ENCODE data around the gene KHNYN. TPM values are rescaled to one million over a fixed set of nuclear protein-coding genes. Genes with fewer than 3 reads are reported as not detected.
A peak's percentile ranks its signal among the peaks of the same experiment; 100 is the strongest.
"Not testable (repeated sequence)": the region's sequence is repeated elsewhere in the genome, so short reads cannot be mapped to it uniquely, and the experiment has no call there.

KHNYN gene
- total RNA-seq, 2 experiments from 2014 or later: 62.5 to 62.9 TPM

DNA sequence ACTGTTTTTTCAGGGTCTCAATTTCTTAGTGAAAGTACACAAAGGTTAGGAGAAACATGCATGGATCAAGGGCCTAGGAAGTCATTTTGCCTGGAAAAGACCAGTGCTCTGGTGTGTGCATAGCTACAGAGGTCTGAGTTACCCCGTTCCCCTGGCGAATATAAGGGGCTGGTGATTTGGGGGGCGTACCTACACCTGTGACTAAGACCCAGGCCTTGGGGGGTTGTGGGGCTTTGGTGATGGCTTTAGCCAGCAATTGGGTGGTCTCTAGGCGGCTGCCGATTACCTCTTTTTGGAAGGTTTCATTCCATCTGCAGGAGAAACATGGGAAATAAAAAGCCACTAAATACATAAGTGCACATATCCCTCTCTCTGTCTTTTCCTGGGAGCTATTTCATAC, 11.7 kb downstream of the KHNYN start:
- Mint-ChIP-seq H3K4me3 (peak overlapping the region; percentile 95), H3K4me1 (ENCODE audit: low read depth) (peaks cover 53% of the 10 kb centered on the region), H3K9me3 (no peaks in the 10 kb centered on the region), H3K27me3 (no peaks in the 10 kb centered on the region), H3K36me3 (peaks cover 37% of the 10 kb centered on the region), H3K27ac (peak overlapping the region; percentile 99)
- CTCF ChIA-PET: interaction anchor here (0.8 to 21.1 kb wide), 7 partner anchors 11 to 195 kb away, joined by 3 to 968 read pairs (median 7); partner anchors contain the start of genes ADCY4, CBLN3, KHNYN and LTB4R
- POLR2A ChIA-PET: interaction anchor here (0.7 to 2.8 kb wide), 8 partner anchors 8 to 199 kb away, joined by 3 to 50 read pairs (median 5); partner anchors contain the start of genes ADCY4, CBLN3, DHRS1 and KHNYN
- no peak for DNase-seq
- intact Hi-C loops (cut with micrococcal nuclease): no loop called here

- no peak for DNase-seq
- POLR2A ChIA-PET: interaction anchor here (0.7 to 2.8 kb wide), 7 partner anchors 9 to 200 kb away, joined by 3 to 50 read pairs (median 6); partner anchors contain the start of genes ADCY4, CBLN3, DHRS1 and KHNYN
- Mint-ChIP-seq H3K36me3 (peaks cover 35% of the 10 kb centered on the region), H3K9me3 (no peaks in the 10 kb centered on the region), H3K4me1 (ENCODE audit: low read depth) (peaks cover 49% of the 10 kb centered on the region), H3K4me3 (peak overlapping the region; percentile 95), H3K27me3 (no peaks in the 10 kb centered on the region), H3K27ac (peak overlapping the region; percentile 99)
- CTCF ChIA-PET: interaction anchor here (0.8 to 21.1 kb wide), 7 partner anchors 11 to 195 kb away, joined by 3 to 968 read pairs (median 7); partner anchors contain the start of genes ADCY4, CBLN3, KHNYN and LTB4R
- intact Hi-C loops (cut with micrococcal nuclease): loop anchor here (1.0 to 2.0 kb wide), 8 partner anchors 11 to 328 kb away; partner anchors contain the start of genes CHMP4A, DCAF11, GMPR2 and IRF9
Measured at GRCh38 chr14:24441904-24442239, 12.1 kb downstream of the KHNYN start.

DNA sequence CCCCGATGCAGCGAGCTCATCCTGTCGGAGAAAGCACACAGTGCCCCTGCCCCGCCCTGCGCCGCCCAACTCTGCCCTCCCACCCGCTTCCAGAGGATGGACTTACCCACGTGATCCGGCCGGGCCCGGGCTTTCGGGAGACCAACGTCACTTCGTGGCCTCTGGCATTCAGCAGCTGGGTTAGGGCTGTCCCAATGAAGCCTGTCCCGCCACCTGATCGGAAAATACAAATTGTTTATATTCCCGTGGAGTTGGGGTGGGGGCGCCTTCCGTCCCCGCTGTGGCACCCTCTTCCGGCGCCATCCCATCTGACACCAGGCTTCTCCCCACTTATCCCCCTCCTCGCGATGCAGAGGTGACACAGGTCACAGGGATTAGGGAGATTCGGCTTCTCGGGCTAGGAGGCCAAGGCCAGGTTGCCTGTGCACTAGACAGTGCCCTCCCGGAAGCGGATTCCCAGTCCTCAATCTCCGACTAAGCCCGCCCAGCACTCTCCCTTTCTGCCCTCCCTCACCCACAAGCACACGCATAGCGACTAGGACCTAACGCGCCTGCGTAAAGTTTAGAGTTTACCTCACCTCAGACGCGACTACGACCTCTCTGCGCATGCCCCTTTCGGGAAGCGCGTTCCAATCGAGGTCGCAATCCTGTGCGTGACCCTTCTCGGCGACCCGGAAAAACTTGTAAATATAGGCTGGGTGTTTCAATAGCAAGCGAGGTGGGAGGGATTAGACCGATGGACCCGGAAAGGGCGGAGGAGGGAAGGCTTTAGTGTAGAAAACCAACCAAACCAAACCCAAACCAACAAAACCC, 12.7 kb downstream of the KHNYN start, which contains the start of gene SDR39U1:
SDR39U1 (minus strand) TSS at position 537 of the 813 bp plus-strand sequence; CDS start at position 530, 7 bp downstream.
- intact Hi-C loops (cut with micrococcal nuclease): loop anchor here (1.0 to 2.0 kb wide), 8 partner anchors 11 to 328 kb away; partner anchors contain the start of genes CHMP4A, DCAF11, GMPR2 and IRF9
- H3K4me1 Mint-ChIP-seq (ENCODE audit: low read depth): peaks cover 43% of the 10 kb centered on the region
- peak within 1 kb of the TSS; percentile 99 for H3K27ac Mint-ChIP-seq
- ChIA-PET CTCF (interaction anchor here (0.8 to 21.1 kb wide), 8 partner anchors 12 to 196 kb away, joined by 3 to 968 read pairs (median 6); partner anchors contain the start of genes ADCY4, CBLN3, CIDEB and KHNYN), POLR2A (interaction anchor here (0.5 to 2.8 kb wide), 9 partner anchors 9 to 231 kb away, joined by 3 to 50 read pairs (median 4); partner anchors contain the start of genes ADCY4, CBLN3, DHRS1 and KHNYN)
- peaks cover 32% of the 10 kb centered on the region for H3K36me3 Mint-ChIP-seq
- no peaks in the 10 kb centered on the region for H3K9me3 Mint-ChIP-seq
- H3K27me3 Mint-ChIP-seq: no peaks in the 10 kb centered on the region
- H3K4me3 Mint-ChIP-seq: peak within 1 kb of the TSS; percentile 95
- peak; percentile 98 for DNase-seq

GRCh38 chr14:24443053-24443665, 13.4 kb downstream of the KHNYN start:
- intact Hi-C loops (cut with micrococcal nuclease): loop anchor here (2.0 kb wide), 1 partner anchor 210 kb away; the partner anchor contains the start of genes GMPR2 and NEDD8
- POLR2A ChIA-PET: interaction anchor here (1.3 to 2.8 kb wide), 3 partner anchors 13 to 231 kb away, joined by 3 to 50 read pairs (median 8); partner anchors contain the start of genes CBLN3 and KHNYN
- CTCF ChIA-PET: interaction anchor here (0.8 to 21.1 kb wide), 3 partner anchors 13 to 135 kb away, joined by 3 to 968 read pairs (median 89); partner anchors contain the start of genes ADCY4, CBLN3, CIDEB and KHNYN
- peak overlapping the region; percentile 99 for H3K27ac Mint-ChIP-seq
- no peaks in the 10 kb centered on the region for H3K27me3 Mint-ChIP-seq
- no peak for DNase-seq
- peaks cover 27% of the 10 kb centered on the region for H3K36me3 Mint-ChIP-seq
- H3K9me3 Mint-ChIP-seq: no peaks in the 10 kb centered on the region
- peaks cover 38% of the 10 kb centered on the region for H3K4me1 Mint-ChIP-seq (ENCODE audit: low read depth)
- H3K4me3 Mint-ChIP-seq: peak overlapping the region; percentile 95

- peaks cover 20% of the 10 kb centered on the region for H3K36me3 Mint-ChIP-seq
- CTCF ChIA-PET; H3K27ac Mint-ChIP-seq; intact Hi-C loops (cut with micrococcal nuclease); H3K4me3 Mint-ChIP-seq; DNase-seq; H3K27me3 Mint-ChIP-seq; H3K4me1 Mint-ChIP-seq (ENCODE audit: low read depth); H3K9me3 Mint-ChIP-seq: not testable (repeated sequence)
- POLR2A ChIA-PET: interaction anchor here (0.7 kb wide), 1 partner anchor 1128 kb away, joined by 3 read pairs; no protein-coding TSS in a partner anchor
Measured at GRCh38 chr14:24450828-24451227, 21.1 kb downstream of the KHNYN start.

- ChIA-PET POLR2A (no interaction called here), CTCF (interaction anchor here (0.8 kb wide), 1 partner anchor 124 kb away, joined by 3 read pairs; no protein-coding TSS in a partner anchor)
- Mint-ChIP-seq H3K4me1 (ENCODE audit: low read depth) (no peaks in the 10 kb centered on the region), H3K36me3 (peaks cover 19% of the 10 kb centered on the region), H3K27ac (no peak overlapping the region), H3K9me3 (peaks cover 11% of the 10 kb centered on the region), H3K4me3 (no peak overlapping the region), H3K27me3 (no peaks in the 10 kb centered on the region)
- DNase-seq: no peak
- intact Hi-C loops (cut with micrococcal nuclease): no loop called here
Measured at GRCh38 chr14:24456980-24457379, 27.2 kb downstream of the KHNYN start.

DNA sequence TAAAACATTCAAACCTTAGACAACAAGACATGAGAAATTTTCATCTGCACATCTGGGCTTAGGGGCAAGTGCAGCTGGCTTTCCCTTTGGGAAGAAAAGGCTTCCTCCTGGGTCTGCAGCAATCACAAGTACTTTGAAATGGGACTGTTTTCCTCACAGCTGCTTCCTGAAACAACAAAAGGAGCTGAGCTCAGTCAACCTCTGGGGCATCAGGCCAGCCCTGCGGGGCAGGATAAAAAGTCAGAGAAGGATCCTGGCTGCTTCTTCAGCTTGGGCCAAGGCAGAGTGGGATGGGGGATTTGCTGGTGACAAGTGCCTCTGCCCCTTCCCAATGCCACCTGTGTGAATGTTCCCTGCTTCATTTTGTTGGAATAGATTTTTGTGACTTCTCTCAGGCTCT, 29.0 kb downstream of the KHNYN start:
- intact Hi-C loops (cut with micrococcal nuclease): no loop called here
- H3K36me3 Mint-ChIP-seq: peaks cover 11% of the 10 kb centered on the region
- DNase-seq: no peak
- H3K9me3 Mint-ChIP-seq: peaks cover 11% of the 10 kb centered on the region
- H3K27ac Mint-ChIP-seq: no peak overlapping the region
- POLR2A ChIA-PET: no interaction called here
- no peak overlapping the region for H3K4me3 Mint-ChIP-seq
- H3K27me3 Mint-ChIP-seq: no peaks in the 10 kb centered on the region
- CTCF ChIA-PET: no interaction called here
- H3K4me1 Mint-ChIP-seq (ENCODE audit: low read depth): peaks cover 5% of the 10 kb centered on the region

DNA sequence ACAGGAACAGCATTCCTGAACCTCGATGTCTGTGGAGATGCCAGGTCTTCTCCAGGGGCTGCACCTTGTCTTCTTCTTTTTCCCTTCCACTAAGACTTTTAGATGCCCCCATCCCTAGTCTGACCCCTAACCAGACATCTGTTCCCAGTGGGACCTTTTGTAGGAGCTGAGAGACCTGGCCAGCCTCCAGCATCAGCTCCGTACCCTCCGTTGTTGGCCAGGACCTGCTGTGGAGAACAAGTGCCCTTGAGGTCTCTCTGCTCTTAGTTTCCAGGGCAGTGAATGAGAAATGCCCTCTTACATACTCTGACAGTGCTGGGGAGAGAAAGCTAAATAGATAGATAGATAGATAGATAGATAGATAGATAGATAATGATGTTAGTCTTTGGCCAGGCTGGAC, 29.6 kb downstream of the KHNYN start:
- DNase-seq: no peak
- H3K4me1 Mint-ChIP-seq (ENCODE audit: low read depth): peaks cover 11% of the 10 kb centered on the region
- H3K9me3 Mint-ChIP-seq: peaks cover 8% of the 10 kb centered on the region
- H3K27me3 Mint-ChIP-seq: no peaks in the 10 kb centered on the region
- ChIA-PET POLR2A (no interaction called here), CTCF (no interaction called here)
- intact Hi-C loops (cut with micrococcal nuclease): no loop called here
- H3K36me3 Mint-ChIP-seq: peaks cover 6% of the 10 kb centered on the region
- no peak overlapping the region for H3K4me3 Mint-ChIP-seq
- H3K27ac Mint-ChIP-seq: no peak overlapping the region

GRCh38 chr14:24461336-24461735, 31.6 kb downstream of the KHNYN start:
- POLR2A ChIA-PET: no interaction called here
- no peak overlapping the region for H3K27ac Mint-ChIP-seq
- CTCF ChIA-PET: no interaction called here
- intact Hi-C loops (cut with micrococcal nuclease): no loop called here
- peaks cover 6% of the 10 kb centered on the region for H3K36me3 Mint-ChIP-seq
- peaks cover 25% of the 10 kb centered on the region for H3K4me1 Mint-ChIP-seq (ENCODE audit: low read depth)
- DNase-seq: no peak
- peaks cover 8% of the 10 kb centered on the region for H3K9me3 Mint-ChIP-seq
- H3K4me3 Mint-ChIP-seq: no peak overlapping the region
- no peaks in the 10 kb centered on the region for H3K27me3 Mint-ChIP-seq

DNA sequence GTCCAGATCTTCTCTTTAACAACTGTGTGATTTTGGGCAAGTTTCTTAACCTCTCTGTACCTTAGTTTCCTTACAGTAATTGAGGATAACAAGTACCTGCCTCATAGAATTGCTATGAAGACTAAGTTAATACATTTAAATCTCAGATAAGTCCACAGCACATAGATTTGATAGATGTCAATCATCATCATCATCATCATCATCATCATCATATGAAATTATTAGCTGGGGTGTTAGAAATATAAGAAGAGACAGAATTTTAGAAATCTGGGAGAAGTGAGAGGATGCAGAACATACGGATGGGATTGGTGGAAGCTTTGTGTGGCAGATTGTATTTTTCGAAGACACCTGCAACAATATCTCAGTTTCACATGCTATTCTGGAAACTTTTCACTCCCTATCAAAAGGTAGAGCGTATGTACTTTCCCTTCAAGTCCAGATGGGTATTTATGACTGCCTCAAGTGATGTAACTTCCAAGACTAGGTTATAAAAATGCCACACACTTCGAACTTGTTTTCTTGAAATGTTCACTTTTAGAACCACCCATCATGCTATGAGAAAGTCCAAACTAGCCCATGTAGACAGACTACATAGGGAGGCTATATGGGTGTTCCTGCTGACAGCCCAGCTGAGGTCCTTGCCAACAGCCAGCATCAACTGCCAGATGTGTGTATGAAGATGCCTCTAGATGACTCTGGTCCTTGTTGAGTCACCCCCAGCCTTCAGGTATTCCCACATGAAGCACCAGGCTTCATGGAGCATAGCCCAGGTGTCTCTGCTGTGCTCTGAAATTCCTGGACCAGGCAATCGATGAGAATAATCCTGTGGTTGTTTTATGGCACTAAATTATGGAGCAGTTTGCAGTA, 33.5 kb downstream of the KHNYN start:
- intact Hi-C loops (cut with micrococcal nuclease): no loop called here
- no peak overlapping the region for H3K4me3 Mint-ChIP-seq
- no peak overlapping the region for H3K27ac Mint-ChIP-seq
- H3K36me3 Mint-ChIP-seq: no peaks in the 10 kb centered on the region
- H3K4me1 Mint-ChIP-seq (ENCODE audit: low read depth): peaks cover 25% of the 10 kb centered on the region
- H3K9me3 Mint-ChIP-seq: no peaks in the 10 kb centered on the region
- ChIA-PET POLR2A (no interaction called here), CTCF (no interaction called here)
- no peaks in the 10 kb centered on the region for H3K27me3 Mint-ChIP-seq
- no peak for DNase-seq
